Gastroesophageal sphincter (tissue), 3 donors: ENCODE measurements around the gene SYNGR1.

Experiments used
- CTCF ChIP-seq, 4 experiments: fragments of 200-600 bp in 2 of 4; fragments of 450-650 bp in 2 of 4; sonication (generic) in 1 of 4; IDR thresholded peaks; one replicate each; pipeline ENCODE4 v1.5.1; 2017 to 2019; ENCODE audit warnings: antibody characterized with exemption in 4 of 4, mild to moderate bottlenecking in 2 of 4, moderate library complexity in 2 of 4
- POLR2A ChIP-seq, 2 donors: fragments of 450-650 bp; IDR thresholded peaks; one replicate each; pipeline ENCODE4 v1.6.1; 2017; ENCODE audit warnings: antibody characterized with exemption in 2 of 2, mild to moderate bottlenecking in 2 of 2, moderate library complexity in 1 of 2
- POLR2AphosphoS5 ChIP-seq: sonication (generic); formaldehyde crosslinking; IDR thresholded peaks from one replicate; pipeline ENCODE4 v1.6.1; 2017; ENCODE audit warnings: antibody characterized with exemption

GRCh38 chr22:39396797-39397195 is 47.0 kb downstream of the SYNGR1 start:
- TF ChIP-seq POLR2A (IDR thresholded peaks at IDR 0.05) (no peak), CTCF (IDR thresholded peaks at IDR 0.05) (no peak), POLR2AphosphoS5 (no peak)
